Measurements from ENCODE around the gene RPTOR. TPM values are rescaled to one million over a fixed set of nuclear protein-coding genes. Genes with fewer than 3 reads are reported as not detected.
A peak's percentile ranks its signal among the peaks of the same experiment; 100 is the strongest.

Gene RPTOR
- total RNA-seq, 3 donors from 2014 or later (not counting 1 experiment from before 2014, with no cell fraction given) = 49.2 to 63.6 (median 55.4) TPM

- H3K4me3 Mint-ChIP-seq = peak overlapping the region; percentile 79
- intact Hi-C loops (cut with micrococcal nuclease) = no loop called here
- H3K4me3 ChIP-seq (ENCODE audit: low read length) = peak overlapping the region; percentile 73
- H3K9me3 ChIP-seq (ENCODE audit: control insufficient read depth, insufficient read depth, low read length) = no peaks in the 10 kb centered on the region
- H3K36me3 Mint-ChIP-seq = no peaks in the 10 kb centered on the region
- H3K4me1 ChIP-seq (ENCODE audit: control insufficient read depth, insufficient read depth, low read length) = peaks cover 55% of the 10 kb centered on the region
- no peak for TF ChIP-seq CTCF (IDR thresholded peaks at IDR 0.05)
- H3K27me3 ChIP-seq (ENCODE audit: control insufficient read depth, insufficient read depth, low read length) = no peaks in the 10 kb centered on the region
- DNase-seq = peak in 1 of 2 donors; percentile 10
- WGBS (ENCODE audit: insufficient coverage) = 80% methylated on average over 18 of the region's 18 CpGs
- ATAC-seq = no peak
- peaks cover 25% of the 10 kb centered on the region for H3K36me3 ChIP-seq (ENCODE audit: control insufficient read depth, insufficient read depth, low read length)
- no peaks in the 10 kb centered on the region for H3K27me3 Mint-ChIP-seq (ENCODE audit: low read depth in 2 of 2)
- H3K4me1 Mint-ChIP-seq = peaks cover 5 to 18% of the 10 kb centered on the region in 2 donors
- peak overlapping the region; percentile 44 to 46 for H3K27ac Mint-ChIP-seq
- no peak overlapping the region for H3K27ac ChIP-seq (ENCODE audit: low read length)
- H3K9me3 Mint-ChIP-seq = no peaks in the 10 kb centered on the region
Measured at GRCh38 chr17:80992948-80993624, 448.4 kb downstream of the RPTOR start.

GRCh38 chr17:80995131-80995530 is 450.5 kb downstream of the RPTOR start:
- Mint-ChIP-seq H3K36me3 (no peaks in the 10 kb centered on the region), H3K27me3 (ENCODE audit: low read depth in 2 of 2) (no peaks in the 10 kb centered on the region), H3K9me3 (no peaks in the 10 kb centered on the region), H3K4me3 (no peak overlapping the region), H3K4me1 (peaks cover 10 to 23% of the 10 kb centered on the region in 2 donors), H3K27ac (no peak overlapping the region)
- peaks cover 64% of the 10 kb centered on the region for H3K4me1 ChIP-seq (ENCODE audit: control insufficient read depth, insufficient read depth, low read length)
- no peaks in the 10 kb centered on the region for H3K27me3 ChIP-seq (ENCODE audit: control insufficient read depth, insufficient read depth, low read length)
- no peak overlapping the region for H3K27ac ChIP-seq (ENCODE audit: low read length)
- DNase-seq (peak in 1 of 2 donors; percentile 4), ATAC-seq (no peak)
- no peak for TF ChIP-seq CTCF (IDR thresholded peaks at IDR 0.05)
- H3K36me3 ChIP-seq (ENCODE audit: control insufficient read depth, insufficient read depth, low read length) = peaks cover 39% of the 10 kb centered on the region
- H3K9me3 ChIP-seq (ENCODE audit: control insufficient read depth, insufficient read depth, low read length) = no peaks in the 10 kb centered on the region
- intact Hi-C loops (cut with micrococcal nuclease) = no loop called here
- H3K4me3 ChIP-seq (ENCODE audit: low read length) = no peak overlapping the region
- WGBS (ENCODE audit: insufficient coverage) = 94% methylated on average over 13 of the region's 13 CpGs

GRCh38 chr17:80996422-80997305 is 452.0 kb downstream of the RPTOR start:
- H3K27me3 Mint-ChIP-seq (ENCODE audit: low read depth in 2 of 2) = no peaks in the 10 kb centered on the region
- H3K27ac ChIP-seq (ENCODE audit: low read length) = peak overlapping the region; percentile 60
- no peak for DNase-seq
- peaks cover 10 to 22% of the 10 kb centered on the region in 2 donors for H3K4me1 Mint-ChIP-seq
- no peaks in the 10 kb centered on the region for H3K27me3 ChIP-seq (ENCODE audit: control insufficient read depth, insufficient read depth, low read length)
- WGBS (ENCODE audit: insufficient coverage) = 92% methylated on average over 24 of the region's 25 CpGs
- peak overlapping the region; percentile 51 to 73 for H3K27ac Mint-ChIP-seq
- peak overlapping the region; percentile 21 for H3K4me3 Mint-ChIP-seq
- no peak overlapping the region for H3K4me3 ChIP-seq (ENCODE audit: low read length)
- no peaks in the 10 kb centered on the region for H3K9me3 ChIP-seq (ENCODE audit: control insufficient read depth, insufficient read depth, low read length)
- peaks cover 55% of the 10 kb centered on the region for H3K4me1 ChIP-seq (ENCODE audit: control insufficient read depth, insufficient read depth, low read length)
- intact Hi-C loops (cut with micrococcal nuclease) = no loop called here
- H3K36me3 ChIP-seq (ENCODE audit: control insufficient read depth, insufficient read depth, low read length) = peaks cover 39% of the 10 kb centered on the region
- H3K36me3 Mint-ChIP-seq = no peaks in the 10 kb centered on the region
- no peak for TF ChIP-seq CTCF (IDR thresholded peaks at IDR 0.05)
- ATAC-seq = peak in 1 of 3 donors; percentile 12
- H3K9me3 Mint-ChIP-seq = no peaks in the 10 kb centered on the region
